ENCODE data around the gene ATP5PO. TPM values are rescaled to one million over a fixed set of nuclear protein-coding genes. Genes with fewer than 3 reads are reported as not detected.

The ATP5PO gene
- total and polyA plus RNA-seq, 2 of the 13 experiments (the other 11 are each of a cell fraction or from before 2014, with no cell fraction given) = 256 to 297 TPM

DNA sequence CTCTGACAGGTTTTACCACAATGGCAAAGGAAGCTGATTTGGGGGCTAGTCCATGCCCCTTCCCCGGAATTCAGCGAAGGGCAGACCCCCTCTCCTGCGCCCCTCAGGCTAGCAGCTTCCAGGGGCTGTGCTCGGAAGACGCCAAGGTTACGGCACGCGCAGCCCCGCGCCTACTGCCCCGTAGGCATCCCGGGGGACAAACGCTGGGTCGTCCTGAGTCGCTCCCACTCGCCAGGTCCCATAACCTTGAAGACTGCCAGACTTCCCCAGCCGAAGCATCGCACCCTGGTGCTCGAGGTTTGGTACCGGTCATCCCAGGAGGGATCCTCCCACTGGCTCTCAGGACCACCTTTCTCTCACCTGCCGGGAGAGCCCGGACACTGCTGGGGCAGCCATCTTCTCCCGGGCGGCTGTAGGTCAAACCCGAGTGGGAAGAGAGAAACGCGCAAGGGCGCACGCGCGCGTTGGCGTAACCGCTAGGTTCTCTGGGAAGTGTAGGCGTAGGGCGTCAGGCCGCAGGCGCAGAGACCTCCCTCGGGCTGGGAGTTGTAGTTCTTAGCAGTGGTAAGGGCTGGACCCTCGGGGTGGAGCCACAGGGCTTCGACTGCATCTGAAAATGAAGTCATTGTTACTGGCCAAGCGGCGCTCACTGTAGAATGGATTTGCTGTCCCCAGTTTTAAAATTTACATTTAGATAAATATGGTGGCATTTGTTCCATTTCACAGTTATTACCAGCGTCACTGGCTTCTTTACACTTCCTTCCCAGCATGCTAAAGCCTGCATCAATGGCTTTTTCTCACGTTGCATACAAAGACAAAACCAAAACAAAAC is at the start of gene ATP5PO (continued):
- TF ChIP-seq, protein P1, sequence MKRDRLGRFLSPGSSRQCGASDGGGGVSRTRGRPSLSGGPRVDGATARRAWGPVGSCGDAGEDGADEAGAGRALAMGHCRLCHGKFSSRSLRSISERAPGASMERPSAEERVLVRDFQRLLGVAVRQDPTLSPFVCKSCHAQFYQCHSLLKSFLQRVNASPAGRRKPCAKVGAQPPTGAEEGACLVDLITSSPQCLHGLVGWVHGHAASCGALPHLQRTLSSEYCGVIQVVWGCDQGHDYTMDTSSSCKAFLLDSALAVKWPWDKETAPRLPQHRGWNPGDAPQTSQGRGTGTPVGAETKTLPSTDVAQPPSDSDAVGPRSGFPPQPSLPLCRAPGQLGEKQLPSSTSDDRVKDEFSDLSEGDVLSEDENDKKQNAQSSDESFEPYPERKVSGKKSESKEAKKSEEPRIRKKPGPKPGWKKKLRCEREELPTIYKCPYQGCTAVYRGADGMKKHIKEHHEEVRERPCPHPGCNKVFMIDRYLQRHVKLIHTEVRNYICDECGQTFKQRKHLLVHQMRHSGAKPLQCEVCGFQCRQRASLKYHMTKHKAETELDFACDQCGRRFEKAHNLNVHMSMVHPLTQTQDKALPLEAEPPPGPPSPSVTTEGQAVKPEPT (CRISPR knock-in tag; IDR thresholded peaks at IDR 0.05; ENCODE audit: low read depth) = 0 out of 2 replicates have a peak, but pooled peaks have one; percentile 56
- TF ChIP-seq ZNF124 (CRISPR knock-in tag; IDR thresholded peaks at IDR 0.05) (peak; percentile 76), ZNF343 (CRISPR knock-in tag; IDR thresholded peaks at IDR 0.05) (peak; percentile 72; the same call in 1 of the 2 replicates), ZKSCAN5 (CRISPR knock-in tag; IDR thresholded peaks at IDR 0.05) (no peak), ISL2 (CRISPR knock-in tag; IDR thresholded peaks at IDR 0.05) (no peak), ZKSCAN8 (CRISPR knock-in tag; IDR thresholded peaks at IDR 0.05; ENCODE audit: borderline replicate concordance) (no peak), ZNF678 (CRISPR knock-in tag; IDR thresholded peaks at IDR 0.05) (no peak), GATA4 (IDR thresholded peaks at IDR 0.05; ENCODE audit: borderline replicate concordance, low read depth) (no peak; the same call in 1 of the 2 replicates), HNRNPK (IDR thresholded peaks at IDR 0.05; ENCODE audit: low read depth, low read length, poor library complexity, severe bottlenecking) (no peak), ZNF431 (CRISPR knock-in tag; IDR thresholded peaks at IDR 0.05; ENCODE audit: borderline replicate concordance, low read depth) (no peak), ZNF331 (CRISPR knock-in tag; IDR thresholded peaks at IDR 0.05) (no peak), BHLHE40 (IDR thresholded peaks at IDR 0.05; ENCODE audit: low read length) (no peak; the same call in 1 of the 2 replicates), ZNF563 (CRISPR knock-in tag; IDR thresholded peaks at IDR 0.05) (peak; percentile 64; the same call in 1 of the 2 replicates), RAD51 (IDR thresholded peaks at IDR 0.05; ENCODE audit: borderline replicate concordance) (no peak), ZNF570 (CRISPR knock-in tag; IDR thresholded peaks at IDR 0.05; ENCODE audit: borderline replicate concordance) (no peak), ZNF253 (CRISPR knock-in tag; IDR thresholded peaks at IDR 0.05; ENCODE audit: borderline replicate concordance) (no peak), ZNF225 (CRISPR knock-in tag; IDR thresholded peaks at IDR 0.05) (peak; percentile 92; the same call in 1 of the 2 replicates)
- TF ChIP-seq, protein P2, sequence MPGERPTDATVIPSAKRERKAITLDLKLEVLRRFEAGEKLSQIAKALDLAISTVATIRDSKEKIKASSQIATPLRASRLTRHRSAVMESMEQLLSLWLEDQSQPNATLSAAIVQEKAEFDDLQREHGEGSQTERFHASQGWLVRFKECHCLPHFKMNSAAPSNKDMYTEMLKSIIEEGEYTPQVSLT (CRISPR knock-in tag; IDR thresholded peaks at IDR 0.05; ENCODE audit: borderline replicate concordance, low read depth) = no peak
- TF ChIP-seq, protein P3, sequence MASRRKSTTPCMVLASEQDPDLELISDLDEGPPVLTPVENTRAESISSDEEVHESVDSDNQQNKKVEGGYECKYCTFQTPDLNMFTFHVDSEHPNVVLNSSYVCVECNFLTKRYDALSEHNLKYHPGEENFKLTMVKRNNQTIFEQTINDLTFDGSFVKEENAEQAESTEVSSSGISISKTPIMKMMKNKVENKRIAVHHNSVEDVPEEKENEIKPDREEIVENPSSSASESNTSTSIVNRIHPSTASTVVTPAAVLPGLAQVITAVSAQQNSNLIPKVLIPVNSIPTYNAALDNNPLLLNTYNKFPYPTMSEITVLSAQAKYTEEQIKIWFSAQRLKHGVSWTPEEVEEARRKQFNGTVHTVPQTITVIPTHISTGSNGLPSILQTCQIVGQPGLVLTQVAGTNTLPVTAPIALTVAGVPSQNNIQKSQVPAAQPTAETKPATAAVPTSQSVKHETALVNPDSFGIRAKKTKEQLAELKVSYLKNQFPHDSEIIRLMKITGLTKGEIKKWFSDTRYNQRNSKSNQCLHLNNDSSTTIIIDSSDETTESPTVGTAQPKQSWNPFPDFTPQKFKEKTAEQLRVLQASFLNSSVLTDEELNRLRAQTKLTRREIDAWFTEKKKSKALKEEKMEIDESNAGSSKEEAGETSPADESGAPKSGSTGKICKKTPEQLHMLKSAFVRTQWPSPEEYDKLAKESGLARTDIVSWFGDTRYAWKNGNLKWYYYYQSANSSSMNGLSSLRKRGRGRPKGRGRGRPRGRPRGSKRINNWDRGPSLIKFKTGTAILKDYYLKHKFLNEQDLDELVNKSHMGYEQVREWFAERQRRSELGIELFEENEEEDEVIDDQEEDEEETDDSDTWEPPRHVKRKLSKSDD (CRISPR knock-in tag; IDR thresholded peaks at IDR 0.05; ENCODE audit: low read depth) = peak; percentile 57; the same call in 1 of the 2 replicates
- TF ChIP-seq, protein P4, sequence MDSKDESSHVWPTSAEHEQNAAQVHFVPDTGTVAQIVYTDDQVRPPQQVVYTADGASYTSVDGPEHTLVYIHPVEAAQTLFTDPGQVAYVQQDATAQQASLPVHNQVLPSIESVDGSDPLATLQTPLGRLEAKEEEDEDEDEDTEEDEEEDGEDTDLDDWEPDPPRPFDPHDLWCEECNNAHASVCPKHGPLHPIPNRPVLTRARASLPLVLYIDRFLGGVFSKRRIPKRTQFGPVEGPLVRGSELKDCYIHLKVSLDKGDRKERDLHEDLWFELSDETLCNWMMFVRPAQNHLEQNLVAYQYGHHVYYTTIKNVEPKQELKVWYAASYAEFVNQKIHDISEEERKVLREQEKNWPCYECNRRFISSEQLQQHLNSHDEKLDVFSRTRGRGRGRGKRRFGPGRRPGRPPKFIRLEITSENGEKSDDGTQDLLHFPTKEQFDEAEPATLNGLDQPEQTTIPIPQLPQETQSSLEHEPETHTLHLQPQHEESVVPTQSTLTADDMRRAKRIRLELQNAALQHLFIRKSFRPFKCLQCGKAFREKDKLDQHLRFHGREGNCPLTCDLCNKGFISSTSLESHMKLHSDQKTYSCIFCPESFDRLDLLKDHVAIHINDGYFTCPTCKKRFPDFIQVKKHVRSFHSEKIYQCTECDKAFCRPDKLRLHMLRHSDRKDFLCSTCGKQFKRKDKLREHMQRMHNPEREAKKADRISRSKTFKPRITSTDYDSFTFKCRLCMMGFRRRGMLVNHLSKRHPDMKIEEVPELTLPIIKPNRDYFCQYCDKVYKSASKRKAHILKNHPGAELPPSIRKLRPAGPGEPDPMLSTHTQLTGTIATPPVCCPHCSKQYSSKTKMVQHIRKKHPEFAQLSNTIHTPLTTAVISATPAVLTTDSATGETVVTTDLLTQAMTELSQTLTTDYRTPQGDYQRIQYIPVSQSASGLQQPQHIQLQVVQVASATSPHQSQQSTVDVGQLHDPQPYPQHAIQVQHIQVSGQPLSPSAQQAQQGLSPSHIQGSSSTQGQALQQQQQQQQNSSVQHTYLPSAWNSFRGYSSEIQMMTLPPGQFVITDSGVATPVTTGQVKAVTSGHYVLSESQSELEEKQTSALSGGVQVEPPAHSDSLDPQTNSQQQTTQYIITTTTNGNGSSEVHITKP (CRISPR knock-in tag; IDR thresholded peaks at IDR 0.05; ENCODE audit: low read depth) = no peak
